ENCODE data around the gene TMEM163. TPM values are rescaled to one million over a fixed set of nuclear protein-coding genes. Genes with fewer than 3 reads are reported as not detected.

The TMEM163 gene
- polyA plus RNA-seq, 3 donors = 0.01 TPM; not detected in 2

GRCh38 chr2:134466141-134466540, 252.7 kb downstream of the TMEM163 start:
- 92% methylated on average over 2 of the region's 3 CpGs for WGBS (ENCODE audit: insufficient coverage)
- peaks cover 0 to 6% (median 0%) of the 10 kb centered on the region in 7 donors for H3K9me3 Mint-ChIP-seq

GRCh38 chr2:134465228-134466105, 253.3 kb downstream of the TMEM163 start:
- H3K4me3 Mint-ChIP-seq = no peak overlapping the region
- 98% methylated on average over 4 of the region's 6 CpGs for WGBS (ENCODE audit: insufficient coverage)
- intact Hi-C loops (cut with micrococcal nuclease) = no loop called here

More at GRCh38 chr2:134466141-134466540, 252.7 kb downstream of the TMEM163 start:
- H3K4me2 ChIP-seq (replicated peaks; ENCODE audit: extremely low read depth, low read length, poor library complexity, severe bottlenecking) = no peak overlapping the region
- peaks cover 0 to 2% (median 0%) of the 10 kb centered on the region in 3 donors for H3K27me3 Mint-ChIP-seq (ENCODE audit: low read depth in 3 of 3)
- H3K27ac ChIP-seq (ENCODE audit: low read depth in 1 of 2, low read length in 2 of 2) = no peak overlapping the region
- no peaks in the 10 kb centered on the region for H4K20me1 ChIP-seq (ENCODE audit: insufficient read depth, low read length)
- H3K27me3 ChIP-seq (ENCODE audit: control insufficient read depth in 2 of 2, insufficient read depth in 2 of 2, low read length in 2 of 2) = no peaks in the 10 kb centered on the region
- H3K36me3 ChIP-seq (replicated peaks in 1 of 2; ENCODE audit: control insufficient read depth in 1 of 2, insufficient read depth in 2 of 2, low read length in 2 of 2) = no peaks in the 10 kb centered on the region
- DNase-seq = no peak
- H3K4me1 ChIP-seq (ENCODE audit: control insufficient read depth in 1 of 2, insufficient read depth in 2 of 2, low read length in 2 of 2) = no peaks in the 10 kb centered on the region
- H2AFZ ChIP-seq (ENCODE audit: insufficient read depth, low read depth, low read length, poor library complexity, severe bottlenecking) = no peak overlapping the region
- H3K79me2 ChIP-seq (ENCODE audit: insufficient read depth, low read length) = no peaks in the 10 kb centered on the region
- no peak overlapping the region for H3K4me3 Mint-ChIP-seq
- no peaks in the 10 kb centered on the region for H3K9me3 ChIP-seq (replicated peaks in 1 of 2; ENCODE audit: control insufficient read depth in 1 of 2, insufficient read depth in 1 of 2, low read length in 2 of 2)
- no peak overlapping the region for H3K27ac Mint-ChIP-seq
- H3K4me3 ChIP-seq (replicated peaks in 1 of 3; ENCODE audit: low read depth in 2 of 3, low read length in 3 of 3) = no peak overlapping the region
- intact Hi-C loops (cut with micrococcal nuclease) = no loop called here
- no peak for TF ChIP-seq CTCF (IDR thresholded peaks at IDR 0.05)
- H3K4me1 Mint-ChIP-seq = peaks cover 5% of the 10 kb centered on the region
- no peaks in the 10 kb centered on the region for H3K36me3 Mint-ChIP-seq
- no peak overlapping the region for H3K9ac ChIP-seq (ENCODE audit: insufficient read depth, low read length, poor library complexity, severe bottlenecking)

More at GRCh38 chr2:134465228-134466105, 253.3 kb downstream of the TMEM163 start:
- H3K36me3 ChIP-seq (replicated peaks in 1 of 2; ENCODE audit: control insufficient read depth in 1 of 2, insufficient read depth in 2 of 2, low read length in 2 of 2) = no peaks in the 10 kb centered on the region
- no peak for DNase-seq
- Mint-ChIP-seq H3K4me1 (peaks cover 6% of the 10 kb centered on the region), H3K27me3 (ENCODE audit: low read depth in 3 of 3) (peaks cover 0 to 2% (median 0%) of the 10 kb centered on the region in 3 donors), H3K27ac (no peak overlapping the region), H3K9me3 (peaks cover 0 to 6% (median 0%) of the 10 kb centered on the region in 7 donors), H3K36me3 (no peaks in the 10 kb centered on the region)
- no peak overlapping the region for H3K9ac ChIP-seq (ENCODE audit: insufficient read depth, low read length, poor library complexity, severe bottlenecking)
- H3K79me2 ChIP-seq (ENCODE audit: insufficient read depth, low read length) = no peaks in the 10 kb centered on the region
- no peak overlapping the region for H3K27ac ChIP-seq (ENCODE audit: low read depth in 1 of 2, low read length in 2 of 2)
- no peaks in the 10 kb centered on the region for H3K4me1 ChIP-seq (ENCODE audit: control insufficient read depth in 1 of 2, insufficient read depth in 2 of 2, low read length in 2 of 2)
- TF ChIP-seq CTCF (IDR thresholded peaks at IDR 0.05) = no peak
- no peak overlapping the region for H3K4me3 ChIP-seq (replicated peaks in 1 of 3; ENCODE audit: low read depth in 2 of 3, low read length in 3 of 3)
- no peaks in the 10 kb centered on the region for H3K27me3 ChIP-seq (ENCODE audit: control insufficient read depth in 2 of 2, insufficient read depth in 2 of 2, low read length in 2 of 2)
- no peaks in the 10 kb centered on the region for H4K20me1 ChIP-seq (ENCODE audit: insufficient read depth, low read length)
- H3K9me3 ChIP-seq (replicated peaks in 1 of 2; ENCODE audit: control insufficient read depth in 1 of 2, insufficient read depth in 1 of 2, low read length in 2 of 2) = no peaks in the 10 kb centered on the region
- H3K4me2 ChIP-seq (replicated peaks; ENCODE audit: extremely low read depth, low read length, poor library complexity, severe bottlenecking) = no peak overlapping the region
- H2AFZ ChIP-seq (ENCODE audit: insufficient read depth, low read depth, low read length, poor library complexity, severe bottlenecking) = no peak overlapping the region
